KMS-11 (cell line): ENCODE results near the gene GMFB.

Source experiments
- H2AFZ ChIP-seq: fragments of 200-600 bp; sonication (generic); 2 replicates; pipeline ENCODE4 v1.6.1; 2016; ENCODE audit warnings: antibody characterized with exemption, mixed run types, low read depth
- H3K27ac ChIP-seq: fragments of 200-600 bp; sonication (generic); 2 replicates; pipeline ENCODE4 v1.6.1; 2016; ENCODE audit warnings: mild to moderate bottlenecking, mixed run types
- H3K27me3 ChIP-seq: fragments of 200-600 bp; sonication (generic); 2 replicates; pipeline ENCODE4 v1.6.1; 2017; ENCODE audit warnings: mild to moderate bottlenecking, low read depth, mixed run types, moderate library complexity; ENCODE audit not compliant: insufficient read depth
- H3K36me3 ChIP-seq: fragments of 200-600 bp; sonication (generic); 2 replicates; pipeline ENCODE4 v1.6.1; 2017; ENCODE audit warnings: mild to moderate bottlenecking, mixed run types; ENCODE audit not compliant: insufficient read depth
- H3K4me1 ChIP-seq: fragments of 200-600 bp; sonication (generic); 2 replicates; pipeline ENCODE4 v1.6.1; 2016; ENCODE audit warnings: mild to moderate bottlenecking, low read depth, mixed run types; ENCODE audit not compliant: poor library complexity, severe bottlenecking
- H3K4me2 ChIP-seq: fragments of 200-600 bp; sonication (generic); 2 replicates; pipeline ENCODE4 v1.7.0; 2016; ENCODE audit warnings: mild to moderate bottlenecking, mixed run types
- H3K4me3 ChIP-seq: fragments of 200-600 bp; sonication (generic); IDR thresholded peaks from 2 replicates; pipeline ENCODE4 v1.6.1; 2017; ENCODE audit warnings: low read depth, low read length, mixed read lengths; ENCODE audit not compliant: insufficient read depth
- H3K79me2 ChIP-seq: fragments of 200-600 bp; sonication (generic); 2 replicates; pipeline ENCODE4 v1.6.1; 2016; ENCODE audit warnings: low read depth, mixed run types; ENCODE audit not compliant: insufficient read depth
- H3K9ac ChIP-seq: fragments of 200-600 bp; sonication (generic); 2 replicates; pipeline ENCODE4 v1.6.1; 2016; ENCODE audit warnings: mild to moderate bottlenecking, mixed run types
- H4K20me1 ChIP-seq: fragments of 200-600 bp; sonication (generic); 2 replicates; pipeline ENCODE4 v1.6.1; 2016; ENCODE audit warnings: mild to moderate bottlenecking, mixed run types; ENCODE audit not compliant: insufficient read depth
- CTCF ChIP-seq: fragments of 200-600 bp; sonication (generic); conservative IDR thresholded peaks from 2 replicates; pipeline ENCODE4 v1.6.1; 2017; ENCODE audit warnings: low read depth, mild to moderate bottlenecking, antibody characterized with exemption, low read length, moderate library complexity, mixed read lengths

The GMFB gene

DNA sequence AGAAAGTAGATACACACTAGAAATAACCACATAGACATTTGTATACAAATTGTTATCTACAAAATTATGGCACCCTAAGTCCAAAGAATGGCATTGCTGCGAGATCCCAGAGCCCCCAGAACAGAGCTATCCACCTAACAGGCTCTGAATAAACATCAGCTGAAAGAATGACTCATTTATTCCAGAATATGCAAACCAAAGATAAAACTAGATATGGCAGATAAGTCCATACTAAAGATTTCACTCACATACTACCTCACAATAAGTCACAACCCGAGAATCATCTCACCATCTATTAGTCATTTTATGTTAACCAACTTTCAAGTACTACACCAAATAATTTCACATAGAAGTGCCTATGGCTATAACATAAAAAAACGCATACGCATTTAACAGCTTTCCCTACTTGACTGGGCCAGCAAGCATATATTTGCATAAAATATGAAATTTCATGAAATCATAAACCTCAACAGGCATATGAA is 53.2 kb downstream of the GMFB start:
- no peak overlapping the region for H2AFZ ChIP-seq
- no peak overlapping the region for H3K9ac ChIP-seq
- H4K20me1 ChIP-seq = no peaks in the 10 kb centered on the region
- H3K36me3 ChIP-seq = no peaks in the 10 kb centered on the region
- TF ChIP-seq CTCF = no peak
- H3K79me2 ChIP-seq = peaks cover 54% of the 10 kb centered on the region
- H3K4me2 ChIP-seq = no peak overlapping the region
- no peaks in the 10 kb centered on the region for H3K27me3 ChIP-seq
- no peak overlapping the region for H3K4me3 ChIP-seq
- H3K4me1 ChIP-seq = peaks cover 20% of the 10 kb centered on the region
- no peak overlapping the region for H3K27ac ChIP-seq

DNA sequence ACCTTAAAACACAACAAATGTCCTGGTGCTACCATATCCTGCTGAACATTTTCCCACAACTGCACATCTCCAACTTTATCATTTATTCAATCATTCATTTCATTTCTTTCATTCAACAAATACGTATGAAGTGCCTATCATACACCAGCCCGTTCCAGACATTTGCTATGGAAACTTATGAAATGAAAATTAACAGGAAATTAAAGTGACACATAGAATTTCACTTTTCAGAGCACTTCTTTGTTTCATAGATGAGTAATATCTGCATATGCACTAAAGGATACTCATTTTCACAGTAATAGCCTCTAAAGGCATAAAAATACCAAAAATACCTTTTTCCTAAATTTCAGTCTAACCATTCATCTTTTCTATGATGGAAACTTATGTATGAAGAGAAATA is 60.3 kb downstream of the GMFB start:
- Histone ChIP-seq H4K20me1 (no peaks in the 10 kb centered on the region), H3K9ac (no peak overlapping the region), H3K79me2 (no peaks in the 10 kb centered on the region), H3K4me2 (no peak overlapping the region), H3K4me3 (no peak overlapping the region), H3K27ac (no peak overlapping the region), H2AFZ (no peak overlapping the region), H3K36me3 (no peaks in the 10 kb centered on the region), H3K27me3 (no peaks in the 10 kb centered on the region), H3K4me1 (no peaks in the 10 kb centered on the region)
- TF ChIP-seq CTCF = no peak

DNA sequence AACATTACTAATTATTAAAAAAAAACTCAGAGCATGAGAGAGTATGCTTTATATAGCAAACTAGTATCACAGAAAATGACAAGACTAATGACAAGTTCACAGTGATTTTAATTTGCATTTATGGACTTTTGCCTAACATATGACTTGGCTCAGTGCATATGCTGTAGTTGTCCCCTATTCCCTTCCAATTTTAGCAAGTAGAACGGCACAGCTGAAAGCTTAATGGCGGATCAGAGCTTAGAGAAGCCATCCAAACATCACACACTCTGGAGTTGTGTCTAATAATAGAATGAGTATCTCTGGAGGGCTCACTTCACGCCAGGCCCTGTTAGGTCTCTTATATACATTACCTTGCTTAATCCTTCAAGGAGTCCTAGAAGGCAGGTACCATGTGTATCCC is 60.9 kb downstream of the GMFB start:
- Histone ChIP-seq H3K9ac (no peak overlapping the region), H3K4me3 (no peak overlapping the region), H3K36me3 (no peaks in the 10 kb centered on the region), H3K27me3 (no peaks in the 10 kb centered on the region), H3K4me1 (no peaks in the 10 kb centered on the region), H2AFZ (no peak overlapping the region), H3K27ac (no peak overlapping the region), H3K4me2 (no peak overlapping the region), H3K79me2 (no peaks in the 10 kb centered on the region), H4K20me1 (no peaks in the 10 kb centered on the region)
- no peak for TF ChIP-seq CTCF

DNA sequence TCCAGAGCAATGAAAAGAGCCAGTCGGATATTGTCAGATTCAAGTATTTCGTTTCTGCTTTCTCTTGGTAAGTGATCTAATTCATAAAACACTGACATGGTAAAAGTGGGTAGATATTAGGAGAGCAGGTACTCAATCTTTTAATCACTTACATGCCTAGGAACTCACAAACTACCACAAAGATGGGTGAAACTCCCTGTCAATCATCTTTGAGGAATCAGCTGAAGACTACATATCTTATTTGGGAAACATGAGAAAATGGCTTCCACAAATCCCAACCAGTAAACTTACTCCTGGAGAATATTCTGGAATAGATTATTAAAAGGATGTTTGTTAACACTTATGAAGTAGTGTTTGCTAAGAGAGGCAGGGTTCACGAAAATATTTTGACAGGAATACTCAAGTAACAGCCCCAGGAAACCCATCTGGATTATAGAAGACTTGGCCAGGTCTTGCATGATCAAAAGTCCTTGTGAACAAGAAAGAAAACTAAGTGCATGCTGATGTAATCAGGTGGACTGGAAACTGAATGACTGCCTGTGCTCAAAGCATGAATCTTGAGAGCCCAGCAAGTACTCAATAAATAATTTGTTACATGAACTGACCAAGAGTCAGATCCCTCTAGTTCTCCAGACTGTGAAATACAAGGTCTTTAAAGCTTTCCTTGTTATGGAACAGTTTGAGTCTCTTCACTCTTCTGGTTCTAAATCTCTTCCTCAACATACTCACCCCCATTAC is 63.1 kb downstream of the GMFB start:
- no peaks in the 10 kb centered on the region for H3K36me3 ChIP-seq

More for the DNA sequence above, 63.1 kb downstream of the GMFB start:
- Histone ChIP-seq H4K20me1 (no peaks in the 10 kb centered on the region), H3K27ac (no peak overlapping the region), H2AFZ (no peak overlapping the region), H3K4me3 (no peak overlapping the region), H3K4me2 (no peak overlapping the region), H3K79me2 (no peaks in the 10 kb centered on the region), H3K4me1 (no peaks in the 10 kb centered on the region), H3K9ac (no peak overlapping the region), H3K27me3 (no peaks in the 10 kb centered on the region)
- no peak for TF ChIP-seq CTCF
